Stimulated activated naive CD4-positive, alpha-beta T cell (primary cell): ENCODE results near the gene P2RX4.
"Not testable (repeated sequence)": the region's sequence is repeated elsewhere in the genome, so short reads cannot be mapped to it uniquely, and the experiment has no call there.

Source experiments
- DNase-seq, 6 experiments: peaks; one replicate each; lab custom pipeline; 2025; lab: John Stamatoyannopoulos, UW

P2RX4 gene

DNA sequence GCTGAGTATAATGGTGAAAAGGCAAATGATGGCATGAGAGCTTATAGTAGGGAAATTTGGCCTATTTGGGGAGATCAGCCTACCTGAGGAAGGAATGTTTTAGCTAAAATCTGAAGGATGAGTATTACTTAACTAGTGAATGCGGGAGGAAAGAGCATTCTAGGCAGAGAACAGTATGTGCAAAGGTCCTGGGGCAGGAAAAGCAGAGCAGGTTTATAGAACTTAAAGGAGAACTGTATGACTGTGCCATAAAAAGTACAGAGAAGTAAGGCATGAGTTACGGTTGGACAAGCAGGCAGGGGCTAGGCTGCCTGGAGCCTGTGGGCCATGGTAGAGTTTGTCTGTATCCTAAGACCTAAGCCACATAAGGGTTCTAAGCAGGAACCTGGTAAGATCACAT lies 21.7 kb upstream of the P2RX4 start:
- DNase-seq: no peak

DNA sequence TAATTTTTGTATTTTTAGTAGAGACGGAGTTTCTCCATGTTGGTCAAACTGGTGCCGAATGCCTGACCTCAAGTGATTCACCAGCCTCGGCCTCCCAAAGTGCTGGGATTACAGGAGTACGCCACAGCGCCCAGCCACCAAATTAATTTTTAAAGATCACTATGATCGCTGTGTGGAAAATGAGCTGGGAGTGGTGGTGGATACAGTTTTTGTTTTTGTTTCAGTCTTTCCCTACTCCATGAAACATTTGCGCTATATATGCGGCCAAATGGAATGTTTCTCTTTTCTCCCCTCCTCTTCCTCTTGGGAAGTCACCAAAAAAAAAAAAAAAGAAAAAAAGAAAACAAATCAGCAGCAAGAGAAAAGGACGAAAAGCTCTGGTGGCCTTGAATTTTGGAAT lies 20.8 kb upstream of the P2RX4 start:
- DNase-seq: no peak

DNA sequence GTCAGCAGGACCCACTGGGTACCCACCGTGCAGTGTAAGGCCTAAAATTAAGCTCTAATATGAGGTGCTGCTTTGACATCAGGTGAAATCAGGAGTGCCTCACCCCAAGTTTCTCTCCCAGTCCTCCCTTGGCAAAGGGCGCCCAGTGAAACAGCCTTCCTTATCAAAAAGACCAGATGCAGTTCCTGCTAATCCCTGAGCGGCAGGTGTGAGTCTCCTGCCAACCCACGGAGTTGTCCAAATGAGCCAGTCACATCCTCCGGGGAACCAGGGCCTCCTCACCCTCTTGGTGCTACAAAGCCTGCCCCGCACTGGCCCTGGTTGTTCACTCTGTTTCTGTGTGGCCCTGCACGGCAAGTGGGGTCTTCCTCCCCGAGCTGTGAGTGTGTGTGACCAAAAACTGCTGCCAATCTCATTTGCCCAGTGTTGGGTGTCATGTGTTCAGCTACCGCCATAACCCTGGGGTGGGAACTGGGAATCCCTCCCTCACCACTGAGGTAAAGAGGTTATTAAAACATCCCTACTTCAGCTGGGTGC lies 20.2 kb upstream of the P2RX4 start:
- no peak for DNase-seq

DNA sequence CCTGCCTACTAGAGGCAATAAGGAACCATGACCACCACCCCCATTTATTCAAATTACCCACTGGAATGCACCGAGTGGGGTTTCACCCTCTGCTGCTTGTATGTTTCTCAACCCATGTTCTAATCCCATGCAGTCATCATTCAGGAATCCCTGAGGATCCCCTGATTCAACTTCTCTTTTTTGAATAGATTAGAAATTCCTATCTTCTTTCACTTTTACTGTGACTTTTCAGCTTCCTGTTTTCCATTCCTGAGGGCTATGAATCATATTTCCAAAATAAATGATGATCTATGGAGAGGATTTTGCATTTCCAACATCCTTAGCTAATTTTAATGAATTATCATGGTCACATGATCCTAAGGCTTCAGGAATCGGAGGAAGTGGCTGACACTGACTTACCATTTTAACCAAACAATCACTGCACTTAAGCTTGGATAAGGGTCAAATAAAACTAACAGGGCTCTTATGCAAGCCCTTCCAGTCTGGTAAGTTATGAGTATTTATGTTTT lies 19.4 kb upstream of the P2RX4 start:
- DNase-seq: no peak

DNA sequence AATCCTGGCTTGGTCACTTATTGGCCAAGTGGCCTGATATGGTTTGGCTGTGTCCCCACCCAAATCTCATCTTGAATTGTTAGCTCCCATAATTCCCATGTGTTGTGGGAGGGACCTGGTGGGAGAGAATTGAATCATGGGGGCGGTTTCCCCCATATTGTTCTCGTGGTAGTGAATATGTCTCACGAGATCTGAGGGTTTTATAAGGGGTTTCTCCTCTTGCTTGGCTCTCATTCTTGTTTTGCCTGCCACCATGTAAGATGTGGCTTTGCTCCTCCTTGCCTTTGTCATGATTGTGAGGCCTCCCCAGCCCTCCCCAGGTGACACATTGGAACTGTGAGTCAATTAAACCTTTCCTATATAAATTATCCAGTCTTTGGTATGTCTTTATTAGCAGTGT lies 18.8 kb upstream of the P2RX4 start:
- no peak for DNase-seq

DNA sequence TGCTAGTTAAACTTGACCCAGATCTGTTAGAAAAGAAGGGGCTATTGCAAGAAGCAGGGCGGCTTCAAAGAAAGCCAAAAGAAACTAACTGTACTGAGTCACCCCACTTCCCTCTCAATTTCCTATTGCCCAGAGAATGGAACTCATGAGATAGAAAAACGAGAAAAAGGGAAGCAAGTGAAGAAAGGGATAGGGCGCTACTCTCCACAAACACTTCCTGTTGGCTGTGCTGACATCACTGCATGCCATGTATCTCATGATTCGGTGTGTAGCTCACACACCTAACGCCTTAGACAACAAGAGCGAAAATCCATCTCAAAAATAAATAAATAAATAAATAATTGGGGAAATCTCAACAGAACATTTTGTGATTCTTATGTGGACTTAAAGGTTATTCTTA lies 13.0 kb upstream of the P2RX4 start:
- DNase-seq: peak in 1 of 6 experiments; percentile 10

DNA sequence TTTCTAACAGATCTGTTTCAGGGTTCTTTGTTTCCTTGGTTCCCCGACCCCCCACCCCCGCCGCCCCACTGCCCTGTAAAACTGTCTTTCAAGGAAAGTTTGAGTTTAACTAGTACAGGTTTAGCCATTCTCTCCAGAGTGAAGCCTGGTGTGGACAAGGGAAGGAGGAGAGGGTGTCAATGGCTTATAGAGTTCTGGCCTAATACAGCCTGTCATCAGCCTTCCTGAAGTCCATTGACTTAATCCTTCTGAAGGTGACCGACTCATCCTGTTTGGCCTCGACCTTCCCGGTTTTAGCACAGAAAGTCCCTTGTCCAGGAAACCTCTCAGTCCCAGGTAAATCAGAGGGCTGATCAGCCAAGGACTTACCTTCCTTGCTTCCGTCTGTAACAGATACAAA lies 11.0 kb upstream of the P2RX4 start:
- DNase-seq: no peak

DNA sequence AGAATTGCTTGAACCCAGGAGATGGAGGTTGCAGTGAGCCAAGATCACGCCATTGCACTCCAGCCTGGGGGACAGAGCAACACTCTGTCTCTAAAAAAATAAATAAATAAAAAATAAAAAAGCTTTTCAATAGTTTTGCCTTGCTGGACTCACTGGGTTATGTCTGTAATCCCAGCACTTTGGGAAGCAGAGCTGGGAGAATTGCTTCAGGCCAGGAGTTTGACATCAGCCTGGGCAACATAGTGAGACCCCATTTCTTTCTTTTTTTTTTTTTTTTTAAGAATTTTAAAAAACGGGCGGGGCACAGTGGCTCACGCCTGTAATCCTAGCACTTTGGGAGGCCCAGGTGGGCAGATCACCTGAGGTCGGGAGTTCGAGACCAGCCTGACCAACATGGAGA lies 8.8 kb upstream of the P2RX4 start:
- not testable (repeated sequence) for DNase-seq

DNA sequence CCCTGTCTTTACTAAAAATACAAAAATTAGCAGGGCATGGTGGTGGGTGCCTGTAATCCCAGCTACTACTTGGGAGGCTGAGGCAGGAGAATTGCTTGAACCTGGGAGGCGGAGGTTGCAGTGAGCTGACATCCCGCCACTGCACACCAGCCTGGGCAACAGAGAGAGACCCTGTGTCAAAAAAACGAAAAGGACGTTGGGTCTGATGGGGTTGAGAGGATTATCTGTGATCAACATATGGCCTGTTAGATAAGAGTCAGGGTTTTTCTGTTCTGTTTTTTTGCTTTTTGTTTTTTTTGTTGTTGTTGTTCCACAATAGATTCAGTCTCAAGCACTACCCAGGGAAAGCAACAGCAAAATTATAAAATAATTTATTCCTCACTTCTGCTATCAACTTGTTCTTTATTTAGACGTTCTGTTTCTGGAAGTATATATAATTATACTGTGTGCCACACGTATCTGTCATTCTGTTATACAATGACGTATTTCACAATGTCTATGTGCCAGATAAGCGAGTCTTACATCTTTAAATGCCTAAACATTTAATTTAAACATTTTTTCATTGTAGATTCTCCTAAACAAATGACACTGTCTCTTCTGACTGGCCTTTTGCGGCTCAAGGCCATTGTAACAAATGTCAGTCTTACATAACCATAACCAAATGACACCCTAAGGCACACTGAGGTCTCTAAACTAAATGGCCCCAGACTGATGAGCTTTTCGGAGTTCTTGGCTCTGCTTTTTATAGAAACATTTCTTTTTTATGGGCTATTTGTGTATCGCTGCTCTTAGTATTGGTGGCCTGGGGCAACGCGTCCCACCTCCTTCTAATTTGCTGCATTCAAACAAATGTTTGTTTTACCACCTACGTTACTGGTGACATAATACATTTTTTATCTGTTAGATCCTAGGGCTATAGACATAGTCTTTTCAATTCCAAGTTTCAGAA lies 7.2 kb upstream of the P2RX4 start:
- no peak for DNase-seq

DNA sequence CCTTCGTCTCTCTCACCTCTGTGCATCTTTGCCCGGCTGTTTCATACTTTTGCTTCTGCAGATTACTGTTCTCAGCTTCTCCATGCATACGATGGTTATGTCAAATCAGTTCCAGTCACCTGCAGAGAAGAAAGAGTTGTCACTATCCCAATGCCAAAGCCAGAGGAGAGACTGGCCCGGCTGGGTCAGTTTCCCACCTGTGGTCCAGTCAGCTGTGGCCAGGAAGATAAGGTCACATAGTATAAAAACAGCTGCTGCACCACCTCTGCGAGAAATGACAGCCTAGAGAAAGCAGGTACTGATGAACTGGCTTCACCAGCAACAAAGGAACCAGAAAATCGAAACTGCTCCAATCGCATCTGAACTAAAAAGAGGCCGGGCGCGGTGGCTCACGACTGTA lies 6.4 kb upstream of the P2RX4 start:
- DNase-seq: no peak

DNA sequence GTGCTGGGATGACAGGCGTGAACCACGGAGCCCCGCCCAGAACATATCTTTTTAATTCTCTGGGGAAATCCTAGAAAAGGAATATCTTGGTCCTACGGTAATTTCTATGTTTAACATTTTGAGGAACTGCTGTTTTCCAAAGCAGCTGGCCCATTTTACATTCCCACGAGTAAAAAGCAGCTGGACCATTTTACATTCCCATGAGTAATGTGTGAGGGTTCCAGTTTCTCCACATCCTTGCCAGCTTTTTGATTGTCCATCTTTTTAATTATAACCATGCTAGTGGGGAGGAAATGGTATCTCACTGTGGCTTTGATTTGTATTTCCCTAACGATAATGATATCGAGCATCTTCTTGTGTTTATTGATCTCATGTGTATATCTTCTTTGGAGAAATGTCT lies 4.4 kb upstream of the P2RX4 start:
- DNase-seq: no peak

DNA sequence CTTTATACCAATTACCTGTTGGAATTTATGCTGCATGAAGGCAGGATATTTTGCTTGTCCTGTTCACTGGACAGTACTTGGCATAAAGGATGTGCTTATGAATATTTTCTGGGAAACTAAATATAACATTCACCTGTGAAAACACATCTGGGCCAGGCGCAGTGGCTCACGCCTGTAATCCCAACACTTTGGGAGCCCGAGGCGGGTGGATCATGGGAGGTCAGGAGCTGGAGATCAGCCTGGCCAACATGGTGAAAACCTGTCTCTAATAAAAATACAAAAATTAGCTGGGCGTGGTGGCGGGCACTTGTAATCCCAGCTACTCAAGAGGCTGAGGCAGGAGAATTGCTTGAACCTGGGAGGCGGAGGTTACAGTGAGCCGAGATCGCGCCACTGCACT lies 1.4 kb upstream of the P2RX4 start:
- DNase-seq: not testable (repeated sequence)

DNA sequence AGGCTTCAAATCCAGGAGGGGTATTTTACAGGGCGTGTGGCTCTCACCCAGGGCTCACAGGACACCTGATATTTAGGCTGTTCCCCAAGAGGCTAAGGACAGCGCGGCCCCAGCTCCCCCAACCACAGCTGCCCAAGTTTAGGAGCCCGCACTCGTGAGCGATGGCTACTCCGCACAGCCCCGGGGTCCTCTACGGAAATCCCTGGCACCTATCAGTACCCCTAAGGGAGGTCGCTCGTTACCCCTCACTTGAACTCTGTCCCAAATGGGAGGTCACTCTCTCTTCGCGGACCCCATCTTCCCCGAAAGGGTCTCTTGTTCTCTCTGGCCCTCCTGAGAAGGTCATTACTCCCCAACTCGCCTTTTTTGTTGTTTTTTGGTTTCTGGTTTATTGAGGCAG lies 708 bp upstream of the P2RX4 start:
- no peak for DNase-seq

DNA sequence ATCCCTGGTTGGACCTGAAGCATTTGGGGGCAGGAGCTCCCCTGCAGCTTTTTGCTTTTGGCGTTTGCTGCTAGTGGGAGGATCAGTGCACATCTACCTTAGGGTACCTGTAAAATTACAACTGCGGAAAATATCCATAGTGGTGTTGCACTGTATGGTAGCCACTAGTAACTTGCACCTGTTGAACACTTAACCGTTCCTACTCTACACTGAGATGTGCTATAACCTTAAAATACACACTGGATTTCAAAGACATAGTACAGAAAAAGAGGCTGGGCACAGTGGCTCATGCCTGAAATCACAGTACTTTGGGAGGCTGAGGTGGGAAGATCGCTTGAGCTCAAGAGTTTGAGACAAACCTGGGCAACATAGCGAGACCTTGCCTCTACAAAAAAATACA lies 2.9 kb downstream of the P2RX4 start:
- no peak for DNase-seq

DNA sequence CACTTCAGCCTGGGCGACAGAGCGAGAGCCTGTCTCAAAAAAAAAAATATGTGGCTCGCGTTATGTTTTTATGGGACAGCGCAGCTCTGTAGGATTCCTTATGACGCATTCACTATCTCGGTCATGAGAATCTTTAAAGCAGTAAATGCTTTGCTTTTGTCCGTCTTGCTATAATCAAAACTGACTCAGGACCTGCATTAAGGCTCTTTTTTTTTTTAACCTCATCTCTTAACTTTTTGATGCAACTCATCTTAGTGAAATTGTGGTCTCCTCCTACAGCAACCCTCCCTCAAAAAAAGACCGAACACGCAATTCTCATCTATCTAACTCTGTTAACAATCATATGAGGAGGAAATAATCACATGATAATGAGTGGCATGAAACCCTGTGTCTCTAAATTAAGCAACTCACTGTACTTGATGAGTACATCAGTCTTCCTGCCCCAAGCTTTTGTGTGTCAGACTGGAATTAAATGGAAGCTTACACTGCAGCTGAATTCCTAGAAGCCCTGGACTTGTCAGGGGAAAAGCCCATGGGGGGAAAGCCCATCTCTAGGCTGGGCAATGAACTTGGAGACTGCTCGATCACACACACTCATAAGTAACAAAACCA lies 4.3 kb downstream of the P2RX4 start:
- DNase-seq: no peak

DNA sequence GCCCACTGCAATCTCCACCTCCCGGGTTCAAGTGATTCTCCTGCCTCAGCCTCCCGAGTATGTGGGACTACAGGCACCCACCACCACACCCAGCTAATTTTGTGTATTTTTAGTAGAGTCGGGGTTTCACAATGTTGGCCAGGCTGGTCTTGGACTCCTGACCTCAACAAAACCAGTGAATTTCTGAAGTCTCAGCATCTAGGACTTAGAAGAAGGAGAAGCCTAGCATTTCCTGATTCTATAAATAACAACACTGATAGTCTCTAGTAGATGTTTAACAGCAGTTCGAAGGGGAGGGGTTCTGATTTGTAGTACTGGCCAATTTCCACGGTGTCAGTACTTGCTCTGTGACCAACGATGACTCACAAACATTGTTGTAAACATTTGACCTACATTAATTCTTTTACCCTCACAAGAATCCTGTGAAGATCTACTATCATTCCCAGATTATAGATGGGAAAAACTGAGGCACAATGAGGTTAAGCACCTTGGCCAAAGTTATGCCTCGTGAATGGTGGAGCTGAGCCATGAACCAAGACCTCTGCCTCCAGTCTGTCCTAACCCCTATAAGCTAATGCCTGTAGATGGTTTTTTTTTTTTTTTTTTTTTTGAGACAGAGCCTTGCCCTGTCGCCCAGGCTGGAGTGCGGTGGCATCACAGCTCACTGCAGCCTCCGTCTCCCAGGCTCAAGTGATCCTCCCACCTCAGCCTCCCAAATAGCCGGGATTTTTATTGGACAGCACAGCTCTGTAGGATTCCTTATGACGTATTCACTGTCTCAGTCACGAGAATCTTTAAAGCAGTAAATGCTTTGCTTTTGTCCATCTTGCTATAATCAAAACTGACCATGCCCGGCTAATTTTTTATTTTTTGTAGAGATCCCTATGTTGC lies 5.2 kb downstream of the P2RX4 start:
- DNase-seq: no peak

DNA sequence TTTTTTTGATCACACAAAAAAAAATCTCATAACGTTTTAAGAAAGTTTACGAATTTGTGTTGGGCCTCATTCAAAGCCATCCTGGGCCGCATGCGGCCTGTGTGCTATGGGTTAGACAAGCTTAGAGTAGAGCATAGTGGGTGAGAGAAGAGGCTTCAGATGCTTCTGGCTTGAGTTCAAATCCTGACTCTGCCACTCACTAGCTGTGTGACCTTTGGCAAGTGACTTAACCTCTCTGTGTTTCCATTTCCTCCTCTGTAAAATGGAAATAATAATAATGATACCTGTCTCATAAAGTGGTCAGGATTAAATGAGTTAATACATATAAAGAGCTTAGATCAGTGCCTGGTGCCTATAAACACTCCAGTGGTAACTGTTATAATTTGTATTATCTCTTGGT lies 6.2 kb downstream of the P2RX4 start:
- no peak for DNase-seq

DNA sequence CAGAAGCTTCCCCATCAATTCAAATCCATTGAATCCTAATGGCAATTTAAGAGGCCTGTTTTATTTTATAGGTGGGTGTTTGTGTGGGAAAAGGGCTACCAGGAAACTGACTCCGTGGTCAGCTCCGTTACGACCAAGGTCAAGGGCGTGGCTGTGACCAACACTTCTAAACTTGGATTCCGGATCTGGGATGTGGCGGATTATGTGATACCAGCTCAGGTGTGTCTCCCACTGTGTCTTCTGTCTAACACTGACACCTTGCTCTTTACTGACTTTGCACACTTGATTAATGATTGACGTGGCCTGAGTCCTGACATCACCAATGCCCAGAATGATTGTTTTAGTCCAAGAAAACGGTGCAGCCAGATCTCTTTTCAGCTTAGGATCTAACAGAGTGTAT lies 7.1 kb downstream of the P2RX4 start:
- no peak for DNase-seq

DNA sequence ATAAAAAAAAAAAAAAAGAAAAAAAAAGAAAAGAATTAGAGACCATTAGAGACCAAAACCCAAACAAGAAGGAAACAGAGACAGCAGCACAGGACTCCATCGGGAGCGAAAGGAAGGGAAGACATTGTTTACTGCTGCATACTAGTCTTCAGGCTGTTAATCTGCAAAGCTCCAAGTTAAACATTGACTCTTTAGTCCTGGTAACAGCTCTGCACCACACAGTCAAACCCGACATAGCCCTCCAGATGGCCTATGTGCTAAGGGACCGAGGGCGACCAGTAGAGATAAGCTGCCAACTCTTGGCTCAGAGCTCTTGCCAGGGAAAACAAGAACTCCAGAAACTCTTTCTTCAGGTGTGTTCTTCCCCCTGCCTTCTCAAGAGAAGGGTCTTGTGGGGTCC lies 7.8 kb downstream of the P2RX4 start:
- DNase-seq: no peak

DNA sequence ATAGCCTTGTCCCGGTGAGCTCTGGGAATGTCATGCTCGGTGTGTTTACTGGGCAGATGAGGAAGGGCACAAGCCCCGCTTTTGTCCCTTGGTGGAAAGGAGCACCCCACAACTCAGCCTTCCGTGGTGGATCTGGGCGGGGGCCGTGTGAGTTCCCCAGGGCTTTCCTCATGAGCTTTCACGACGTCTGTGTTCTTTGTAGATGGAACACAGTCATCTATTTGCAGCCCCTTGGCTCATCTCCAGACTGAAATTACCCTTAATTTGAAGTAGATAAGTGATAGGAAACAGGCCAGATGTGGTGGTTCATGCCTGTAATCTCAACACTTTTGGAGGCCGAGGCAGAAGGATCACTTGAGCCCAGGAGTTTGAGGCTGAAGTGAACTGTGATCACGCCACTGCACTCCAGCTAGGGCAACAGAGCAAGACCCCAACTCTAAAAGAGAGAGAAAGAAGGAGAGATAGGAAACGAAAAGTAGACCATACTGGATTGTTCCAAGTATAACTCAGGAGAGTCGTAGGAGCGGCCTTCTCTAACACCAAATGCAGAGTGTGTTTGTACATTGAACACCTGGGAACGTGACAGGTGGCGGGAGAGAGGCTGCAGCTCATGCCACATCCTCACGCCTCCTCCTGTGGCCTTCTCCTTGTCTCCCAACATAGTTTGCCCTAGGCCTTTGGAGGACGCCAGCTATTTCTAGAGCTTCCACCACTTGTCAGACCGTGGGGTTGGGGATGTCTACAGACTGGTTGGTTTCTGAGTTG lies 8.8 kb downstream of the P2RX4 start:
- no peak for DNase-seq

DNA sequence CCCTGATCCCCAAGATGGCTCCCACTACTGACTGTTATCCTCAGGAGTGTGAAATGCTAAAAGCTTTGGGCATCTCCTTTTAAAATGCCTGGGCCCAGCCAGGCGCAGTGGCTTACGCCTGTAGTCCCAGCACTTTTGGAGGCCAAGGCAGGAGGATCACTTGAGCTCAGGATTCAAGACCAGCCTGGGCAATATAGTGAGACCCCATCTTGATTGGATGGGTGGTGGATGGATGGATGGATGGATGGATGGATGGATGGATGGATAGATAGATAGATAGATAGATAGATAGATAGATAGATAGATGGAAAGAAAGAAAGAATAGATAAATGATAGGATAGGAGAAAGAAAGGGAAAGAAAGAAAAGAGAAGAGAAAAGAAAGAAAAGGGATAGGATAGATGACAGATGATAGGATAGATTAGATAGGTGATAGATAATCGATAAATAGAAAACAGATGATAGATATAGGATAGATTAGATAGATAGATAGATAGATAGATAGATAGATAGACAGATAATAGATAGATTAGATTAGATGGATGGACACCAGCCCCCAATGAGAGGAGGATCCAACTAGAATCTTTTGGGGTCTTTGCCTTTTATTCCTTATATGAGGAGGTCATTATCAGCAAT lies 9.5 kb downstream of the P2RX4 start:
- no peak for DNase-seq
